A549 (cell line): ENCODE measurements around the gene CEACAM16.

Source experiments
- EP300 ChIP-seq, 2 experiments: fragments of >200 bp; sonication (Bioruptor Twin); formaldehyde crosslinking; IDR thresholded peaks; 2 replicates in 1 of 2; 3 replicates in 1 of 2; pipeline ENCODE4 v1.6.1; 2016 to 2017
- HES2 ChIP-seq: fragments of >200 bp; sonication (Bioruptor Twin); formaldehyde crosslinking; IDR thresholded peaks from 2 replicates; pipeline ENCODE4 v1.6.1; 2016
- KDM1A ChIP-seq: fragments of 200-600 bp; sonication (generic); IDR thresholded peaks from 2 replicates; pipeline ENCODE4 v1.6.1; 2016; ENCODE audit warnings: low read depth, mild to moderate bottlenecking
- POLR2A ChIP-seq: IDR thresholded peaks from 2 replicates; pipeline ENCODE4 v1.6.1; 2012; ENCODE audit warnings: mild to moderate bottlenecking, low read length

GRCh38 chr19:44749292-44749691 lies 50.3 kb downstream of the CEACAM16 start:
- TF ChIP-seq POLR2A (no peak), HES2 (no peak), EP300 (IDR thresholded peaks at IDR 0.05) (no peak), KDM1A (no peak)
